Jurkat, Clone E6-1 (cell line): Measurements from ENCODE around the gene EPAS1.
"Not testable (repeated sequence)": the region's sequence is repeated elsewhere in the genome, so short reads cannot be mapped to it uniquely, and the experiment has no call there.

Experiments used
- DNase-seq: peaks from one replicate; pipeline ENCODE4 v3.0.0-alpha.2; 2011; ENCODE audit warnings: low read depth, low spot score
- H3K4me3 ChIP-seq: 2 replicates; pipeline ENCODE4 v1.5.1; 2011; ENCODE audit warnings: mild to moderate bottlenecking, low read length, control low read depth, moderate library complexity

EPAS1 gene

GRCh38 chr2:46387886-46388515 is 90.8 kb downstream of the EPAS1 start:
- no peak overlapping the region for H3K4me3 ChIP-seq
- no peak for DNase-seq

- no peak for DNase-seq
- no peak overlapping the region for H3K4me3 ChIP-seq
Observed at GRCh38 chr2:46388881-46389280, 91.7 kb downstream of the EPAS1 start.

- no peak for DNase-seq
Observed at GRCh38 chr2:46389417-46389916, 92.3 kb downstream of the EPAS1 start.

GRCh38 chr2:46390036-46390435 is 92.8 kb downstream of the EPAS1 start:
- DNase-seq: no peak
- no peak overlapping the region for H3K4me3 ChIP-seq

More at GRCh38 chr2:46389417-46389916, 92.3 kb downstream of the EPAS1 start:
- no peak overlapping the region for H3K4me3 ChIP-seq

GRCh38 chr2:46390901-46391395 is 93.7 kb downstream of the EPAS1 start:
- H3K4me3 ChIP-seq: no peak overlapping the region
- DNase-seq: no peak

- no peak for DNase-seq
- H3K4me3 ChIP-seq: no peak overlapping the region
Observed at GRCh38 chr2:46392561-46393346, 95.5 kb downstream of the EPAS1 start.

GRCh38 chr2:46393347-46393820 is 96.2 kb downstream of the EPAS1 start:
- DNase-seq: no peak
- H3K4me3 ChIP-seq: no peak overlapping the region

- DNase-seq: no peak
- H3K4me3 ChIP-seq: no peak overlapping the region
Observed at GRCh38 chr2:46393865-46394264, 96.7 kb downstream of the EPAS1 start.

GRCh38 chr2:46394649-46395510 is 97.7 kb downstream of the EPAS1 start:
- no peak overlapping the region for H3K4me3 ChIP-seq
- DNase-seq: no peak

- not testable (repeated sequence) for H3K4me3 ChIP-seq, DNase-seq
Observed at GRCh38 chr2:46395730-46396129, 98.5 kb downstream of the EPAS1 start.

- no peak for DNase-seq
- H3K4me3 ChIP-seq: no peak overlapping the region
Observed at GRCh38 chr2:46400016-46400415, 102.8 kb downstream of the EPAS1 start.

- DNase-seq: no peak
- H3K4me3 ChIP-seq: no peak overlapping the region
Observed at GRCh38 chr2:46402874-46403273, 105.7 kb downstream of the EPAS1 start.

GRCh38 chr2:46404181-46404759 is 107.1 kb downstream of the EPAS1 start:
- H3K4me3 ChIP-seq: no peak overlapping the region
- DNase-seq: no peak

GRCh38 chr2:46407852-46408455 is 110.7 kb downstream of the EPAS1 start:
- no peak overlapping the region for H3K4me3 ChIP-seq
- peak; percentile 5 for DNase-seq

GRCh38 chr2:46409756-46410155 is 112.5 kb downstream of the EPAS1 start:
- H3K4me3 ChIP-seq: no peak overlapping the region
- DNase-seq: no peak

GRCh38 chr2:46410273-46411244 is 113.4 kb downstream of the EPAS1 start:
- no peak overlapping the region for H3K4me3 ChIP-seq
- no peak for DNase-seq

- DNase-seq: no peak
- no peak overlapping the region for H3K4me3 ChIP-seq
Observed at GRCh38 chr2:46411245-46411641, 114.0 kb downstream of the EPAS1 start.

GRCh38 chr2:46411985-46412384 is 114.8 kb downstream of the EPAS1 start:
- no peak for DNase-seq
- no peak overlapping the region for H3K4me3 ChIP-seq
